ENCODE measurements around the gene ENPP3. TPM values are rescaled to one million over a fixed set of nuclear protein-coding genes. Genes with fewer than 3 reads are reported as not detected.

ENPP3 gene
- total and polyA plus RNA-seq, 10 of the 15 experiments (the other 5 are each of a cell fraction or from before 2014, with no cell fraction given) = 0.01 TPM; not detected in 9

DNA sequence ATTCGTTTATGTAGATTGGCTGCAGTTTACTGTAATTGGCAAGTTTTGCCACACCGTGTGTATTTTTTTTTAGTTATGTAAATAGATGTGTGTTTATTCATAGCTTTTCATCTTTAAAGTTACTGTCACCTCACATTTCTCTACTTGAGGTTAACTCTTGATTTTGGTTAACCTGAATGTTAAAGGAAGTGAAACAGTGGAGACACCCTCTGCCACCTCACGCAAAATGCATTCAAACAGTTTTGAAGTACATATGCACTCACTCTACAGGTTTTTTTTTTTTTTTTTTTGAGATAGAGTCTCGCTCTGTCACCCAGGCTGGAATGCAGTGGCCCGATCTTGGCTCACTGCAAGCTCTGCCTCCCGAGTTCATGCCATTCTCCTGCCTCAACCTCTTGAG lies 46.4 kb downstream of the ENPP3 start:
- Histone ChIP-seq H3K4me2 (ENCODE audit: control insufficient read depth, insufficient read depth) (no peak overlapping the region), H3K4me3 (no peak overlapping the region), H3K9me3 (replicated peaks; ENCODE audit: control insufficient read depth, insufficient read depth, low read length) (no peaks in the 10 kb centered on the region; the same call in 1 of the 3 replicates), H3K4me1 (ENCODE audit: control insufficient read depth, insufficient read depth, low read length) (peaks cover 8% of the 10 kb centered on the region; the same call in 1 of the 2 replicates), H2AFZ (ENCODE audit: control insufficient read depth, low read depth, low read length) (no peak overlapping the region), H3K27me3 (replicated peaks in 1 of 2; ENCODE audit: control insufficient read depth in 2 of 2, insufficient read depth in 2 of 2, low read length in 1 of 2) (no peaks in the 10 kb centered on the region; a peak in 2 of 4 replicates), H3K36me3 (ENCODE audit: control insufficient read depth in 2 of 2, insufficient read depth in 2 of 2, low read length in 1 of 2) (no peaks in the 10 kb centered on the region), H4K20me1 (ENCODE audit: control insufficient read depth, insufficient read depth) (no peaks in the 10 kb centered on the region), H3K79me2 (ENCODE audit: control insufficient read depth, insufficient read depth, low read length) (no peaks in the 10 kb centered on the region), H3K9ac (ENCODE audit: control insufficient read depth, insufficient read depth, low read length) (no peak overlapping the region), H3K27ac (ENCODE audit: control insufficient read depth, insufficient read depth) (no peak overlapping the region)
- ChIA-PET CTCF (no interaction called here), RAD21 (ENCODE audit: unreplicated experiment) (no interaction called here), POLR2A (no interaction called here), SMC1A (ENCODE audit: uncharacterized antibody, unreplicated experiment) (no interaction called here)
- in situ Hi-C loops (cut with MboI) = no loop called here
- 0% methylated on average over 4 of the region's 6 CpGs for WGBS (ENCODE audit: insufficient coverage, insufficient replicate concordance, low lambda C conversion rate, missing lambda C conversion rate)
- DNase-seq (ENCODE audit: low read depth, low spot score) (peak; percentile 39), FAIRE-seq (peak; percentile 35), ATAC-seq (peak; percentile 77)
- no TSS peak for BruUV-seq (replicated peaks)
- intact Hi-C loops (cut with micrococcal nuclease; ENCODE audit: unreplicated experiment) = no loop called here
- no peak for TF ChIP-seq CBX3 (IDR thresholded peaks at IDR 0.05; ENCODE audit: borderline replicate concordance, low read depth)
- TF ChIP-seq, protein P1, sequence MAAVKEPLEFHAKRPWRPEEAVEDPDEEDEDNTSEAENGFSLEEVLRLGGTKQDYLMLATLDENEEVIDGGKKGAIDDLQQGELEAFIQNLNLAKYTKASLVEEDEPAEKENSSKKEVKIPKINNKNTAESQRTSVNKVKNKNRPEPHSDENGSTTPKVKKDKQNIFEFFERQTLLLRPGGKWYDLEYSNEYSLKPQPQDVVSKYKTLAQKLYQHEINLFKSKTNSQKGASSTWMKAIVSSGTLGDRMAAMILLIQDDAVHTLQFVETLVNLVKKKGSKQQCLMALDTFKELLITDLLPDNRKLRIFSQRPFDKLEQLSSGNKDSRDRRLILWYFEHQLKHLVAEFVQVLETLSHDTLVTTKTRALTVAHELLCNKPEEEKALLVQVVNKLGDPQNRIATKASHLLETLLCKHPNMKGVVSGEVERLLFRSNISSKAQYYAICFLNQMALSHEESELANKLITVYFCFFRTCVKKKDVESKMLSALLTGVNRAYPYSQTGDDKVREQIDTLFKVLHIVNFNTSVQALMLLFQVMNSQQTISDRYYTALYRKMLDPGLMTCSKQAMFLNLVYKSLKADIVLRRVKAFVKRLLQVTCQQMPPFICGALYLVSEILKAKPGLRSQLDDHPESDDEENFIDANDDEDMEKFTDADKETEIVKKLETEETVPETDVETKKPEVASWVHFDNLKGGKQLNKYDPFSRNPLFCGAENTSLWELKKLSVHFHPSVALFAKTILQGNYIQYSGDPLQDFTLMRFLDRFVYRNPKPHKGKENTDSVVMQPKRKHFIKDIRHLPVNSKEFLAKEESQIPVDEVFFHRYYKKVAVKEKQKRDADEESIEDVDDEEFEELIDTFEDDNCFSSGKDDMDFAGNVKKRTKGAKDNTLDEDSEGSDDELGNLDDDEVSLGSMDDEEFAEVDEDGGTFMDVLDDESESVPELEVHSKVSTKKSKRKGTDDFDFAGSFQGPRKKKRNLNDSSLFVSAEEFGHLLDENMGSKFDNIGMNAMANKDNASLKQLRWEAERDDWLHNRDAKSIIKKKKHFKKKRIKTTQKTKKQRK (IDR thresholded peaks at IDR 0.05; ENCODE audit: low read depth, low read length) = no peak
- no peak for TF ChIP-seq RFX5 (IDR thresholded peaks at IDR 0.05; ENCODE audit: low read depth, low read length)
- TF ChIP-seq NFYB (IDR thresholded peaks at IDR 0.05; ENCODE audit: insufficient read depth, low read depth, low read length) = no peak
- 0 out of 2 replicates have a peak, but pooled peaks have one; percentile 34 for TF ChIP-seq CBFB (IDR thresholded peaks at IDR 0.05; ENCODE audit: low read depth)
- TF ChIP-seq, protein P2, sequence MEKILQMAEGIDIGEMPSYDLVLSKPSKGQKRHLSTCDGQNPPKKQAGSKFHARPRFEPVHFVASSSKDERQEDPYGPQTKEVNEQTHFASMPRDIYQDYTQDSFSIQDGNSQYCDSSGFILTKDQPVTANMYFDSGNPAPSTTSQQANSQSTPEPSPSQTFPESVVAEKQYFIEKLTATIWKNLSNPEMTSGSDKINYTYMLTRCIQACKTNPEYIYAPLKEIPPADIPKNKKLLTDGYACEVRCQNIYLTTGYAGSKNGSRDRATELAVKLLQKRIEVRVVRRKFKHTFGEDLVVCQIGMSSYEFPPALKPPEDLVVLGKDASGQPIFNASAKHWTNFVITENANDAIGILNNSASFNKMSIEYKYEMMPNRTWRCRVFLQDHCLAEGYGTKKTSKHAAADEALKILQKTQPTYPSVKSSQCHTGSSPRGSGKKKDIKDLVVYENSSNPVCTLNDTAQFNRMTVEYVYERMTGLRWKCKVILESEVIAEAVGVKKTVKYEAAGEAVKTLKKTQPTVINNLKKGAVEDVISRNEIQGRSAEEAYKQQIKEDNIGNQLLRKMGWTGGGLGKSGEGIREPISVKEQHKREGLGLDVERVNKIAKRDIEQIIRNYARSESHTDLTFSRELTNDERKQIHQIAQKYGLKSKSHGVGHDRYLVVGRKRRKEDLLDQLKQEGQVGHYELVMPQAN (conservative IDR thresholded peaks at IDR 0.05) = no peak
- no peak for TF ChIP-seq SUZ12 (IDR thresholded peaks at IDR 0.05; ENCODE audit: unreplicated experiment)
- no peak for TF ChIP-seq SIX5 (IDR thresholded peaks at IDR 0.05; ENCODE audit: low read depth, low read length, severe bottlenecking)
- no peak for TF ChIP-seq FOXK2 (IDR thresholded peaks at IDR 0.05)
- TF ChIP-seq HDAC2 (IDR thresholded peaks at IDR 0.05) = no peak
- TF ChIP-seq EZH2 (IDR thresholded peaks at IDR 0.05; ENCODE audit: borderline replicate concordance, control insufficient read depth, low read depth, low read length) = no peak
- TF ChIP-seq POLR2AphosphoS5 (IDR thresholded peaks at IDR 0.05; ENCODE audit: low read length) = no peak
- TF ChIP-seq PAX8 (IDR thresholded peaks at IDR 0.05) = no peak
- TF ChIP-seq, protein P3, sequence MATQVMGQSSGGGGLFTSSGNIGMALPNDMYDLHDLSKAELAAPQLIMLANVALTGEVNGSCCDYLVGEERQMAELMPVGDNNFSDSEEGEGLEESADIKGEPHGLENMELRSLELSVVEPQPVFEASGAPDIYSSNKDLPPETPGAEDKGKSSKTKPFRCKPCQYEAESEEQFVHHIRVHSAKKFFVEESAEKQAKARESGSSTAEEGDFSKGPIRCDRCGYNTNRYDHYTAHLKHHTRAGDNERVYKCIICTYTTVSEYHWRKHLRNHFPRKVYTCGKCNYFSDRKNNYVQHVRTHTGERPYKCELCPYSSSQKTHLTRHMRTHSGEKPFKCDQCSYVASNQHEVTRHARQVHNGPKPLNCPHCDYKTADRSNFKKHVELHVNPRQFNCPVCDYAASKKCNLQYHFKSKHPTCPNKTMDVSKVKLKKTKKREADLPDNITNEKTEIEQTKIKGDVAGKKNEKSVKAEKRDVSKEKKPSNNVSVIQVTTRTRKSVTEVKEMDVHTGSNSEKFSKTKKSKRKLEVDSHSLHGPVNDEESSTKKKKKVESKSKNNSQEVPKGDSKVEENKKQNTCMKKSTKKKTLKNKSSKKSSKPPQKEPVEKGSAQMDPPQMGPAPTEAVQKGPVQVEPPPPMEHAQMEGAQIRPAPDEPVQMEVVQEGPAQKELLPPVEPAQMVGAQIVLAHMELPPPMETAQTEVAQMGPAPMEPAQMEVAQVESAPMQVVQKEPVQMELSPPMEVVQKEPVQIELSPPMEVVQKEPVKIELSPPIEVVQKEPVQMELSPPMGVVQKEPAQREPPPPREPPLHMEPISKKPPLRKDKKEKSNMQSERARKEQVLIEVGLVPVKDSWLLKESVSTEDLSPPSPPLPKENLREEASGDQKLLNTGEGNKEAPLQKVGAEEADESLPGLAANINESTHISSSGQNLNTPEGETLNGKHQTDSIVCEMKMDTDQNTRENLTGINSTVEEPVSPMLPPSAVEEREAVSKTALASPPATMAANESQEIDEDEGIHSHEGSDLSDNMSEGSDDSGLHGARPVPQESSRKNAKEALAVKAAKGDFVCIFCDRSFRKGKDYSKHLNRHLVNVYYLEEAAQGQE (IDR thresholded peaks at IDR 0.05; ENCODE audit: low read depth, low read length) = no peak
- TF ChIP-seq SMAD5 (IDR thresholded peaks at IDR 0.05; ENCODE audit: low read depth) = no peak

Data from GM12878 (cell line).